H54 (cell line): ENCODE results near the gene AIFM2.
"Not testable (repeated sequence)": the region's sequence is repeated elsewhere in the genome, so short reads cannot be mapped to it uniquely, and the experiment has no call there.

Experiments
- DNase-seq: peaks from one replicate; pipeline ENCODE4 v3.0.0; 2011; ENCODE audit warnings: low spot score, mixed read lengths; ENCODE audit not compliant: insufficient read length
- FAIRE-seq: peaks from 3 replicates; lab custom pipeline; 2011; peaks lifted over from hg19 to GRCh38; lab: Jason Lieb, UNC
- POLR2A ChIP-seq: IDR thresholded peaks from 2 replicates; pipeline ENCODE4 v1.6.1; 2011; ENCODE audit warnings: low read depth, mild to moderate bottlenecking, low read length

AIFM2 gene

GRCh38 chr10:70120417-70120816, 12.2 kb downstream of the AIFM2 start:
- TF ChIP-seq POLR2A, result no peak
- DNase-seq, result no peak
- FAIRE-seq, result no peak

GRCh38 chr10:70119623-70120022, 13.0 kb downstream of the AIFM2 start:
- no peak for DNase-seq
- FAIRE-seq, result no peak
- no peak for TF ChIP-seq POLR2A

GRCh38 chr10:70119197-70119596, 13.4 kb downstream of the AIFM2 start:
- DNase-seq, result no peak
- no peak for FAIRE-seq
- TF ChIP-seq POLR2A, result no peak

- TF ChIP-seq POLR2A, result no peak
- FAIRE-seq, result no peak
- no peak for DNase-seq
Observed at GRCh38 chr10:70118196-70118595, 14.4 kb downstream of the AIFM2 start.

- DNase-seq (no peak), FAIRE-seq (no peak)
- TF ChIP-seq POLR2A, result no peak
Observed at GRCh38 chr10:70117646-70118045, 15.0 kb downstream of the AIFM2 start.

GRCh38 chr10:70115948-70116682, 16.5 kb downstream of the AIFM2 start:
- FAIRE-seq (no peak), DNase-seq (peak; percentile 65)
- no peak for TF ChIP-seq POLR2A

- no peak for DNase-seq
- FAIRE-seq, result no peak
Observed at GRCh38 chr10:70114902-70115301, 17.7 kb downstream of the AIFM2 start.

GRCh38 chr10:70112071-70112470, 20.6 kb downstream of the AIFM2 start:
- TF ChIP-seq POLR2A, result no peak
- FAIRE-seq (no peak), DNase-seq (no peak)

More at GRCh38 chr10:70114902-70115301, 17.7 kb downstream of the AIFM2 start:
- no peak for TF ChIP-seq POLR2A

- DNase-seq (no peak), FAIRE-seq (no peak)
- no peak for TF ChIP-seq POLR2A
Observed at GRCh38 chr10:70111496-70111895, 21.1 kb downstream of the AIFM2 start.

GRCh38 chr10:70109064-70109729, 23.4 kb downstream of the AIFM2 start:
- DNase-seq, result no peak
- TF ChIP-seq POLR2A, result no peak
- no peak for FAIRE-seq

GRCh38 chr10:70106958-70107791, 25.4 kb downstream of the AIFM2 start:
- no peak for DNase-seq
- no peak for TF ChIP-seq POLR2A
- FAIRE-seq, result no peak

GRCh38 chr10:70101668-70102067, 31.0 kb downstream of the AIFM2 start:
- no peak for DNase-seq
- TF ChIP-seq POLR2A, result no peak
- FAIRE-seq, result no peak

GRCh38 chr10:70101068-70101562, 31.5 kb downstream of the AIFM2 start:
- DNase-seq, FAIRE-seq: not testable (repeated sequence)

- DNase-seq (no peak), FAIRE-seq (no peak)
- no peak for TF ChIP-seq POLR2A
Observed at GRCh38 chr10:70098271-70098670, 34.4 kb downstream of the AIFM2 start.
